Endometrial microvascular endothelial cells (primary cell): Measurements from ENCODE around the gene SEMA4C. TPM values are rescaled to one million over a fixed set of nuclear protein-coding genes. Genes with fewer than 3 reads are reported as not detected.

Source experiments
- in situ Hi-C: cut with HindIII; loops from 2 replicates; pipeline ENCODE4 v1.10.0; 2017; ENCODE audit warnings: low sequenced_read_pairs, low pct_unique_long_range_greater_than_20kb; ENCODE audit errors: inconsistent ontology term
- total RNA-seq: library from RNA; depleted of rRNA; stranded (reverse); fragments of >200 nt; gene quantifications from one replicate; pipeline ENCODE4 v1.2.3, GENCODE V29; 2015; ENCODE audit errors: inconsistent ontology term

The SEMA4C gene
- 0.28 TPM for total RNA-seq

DNA sequence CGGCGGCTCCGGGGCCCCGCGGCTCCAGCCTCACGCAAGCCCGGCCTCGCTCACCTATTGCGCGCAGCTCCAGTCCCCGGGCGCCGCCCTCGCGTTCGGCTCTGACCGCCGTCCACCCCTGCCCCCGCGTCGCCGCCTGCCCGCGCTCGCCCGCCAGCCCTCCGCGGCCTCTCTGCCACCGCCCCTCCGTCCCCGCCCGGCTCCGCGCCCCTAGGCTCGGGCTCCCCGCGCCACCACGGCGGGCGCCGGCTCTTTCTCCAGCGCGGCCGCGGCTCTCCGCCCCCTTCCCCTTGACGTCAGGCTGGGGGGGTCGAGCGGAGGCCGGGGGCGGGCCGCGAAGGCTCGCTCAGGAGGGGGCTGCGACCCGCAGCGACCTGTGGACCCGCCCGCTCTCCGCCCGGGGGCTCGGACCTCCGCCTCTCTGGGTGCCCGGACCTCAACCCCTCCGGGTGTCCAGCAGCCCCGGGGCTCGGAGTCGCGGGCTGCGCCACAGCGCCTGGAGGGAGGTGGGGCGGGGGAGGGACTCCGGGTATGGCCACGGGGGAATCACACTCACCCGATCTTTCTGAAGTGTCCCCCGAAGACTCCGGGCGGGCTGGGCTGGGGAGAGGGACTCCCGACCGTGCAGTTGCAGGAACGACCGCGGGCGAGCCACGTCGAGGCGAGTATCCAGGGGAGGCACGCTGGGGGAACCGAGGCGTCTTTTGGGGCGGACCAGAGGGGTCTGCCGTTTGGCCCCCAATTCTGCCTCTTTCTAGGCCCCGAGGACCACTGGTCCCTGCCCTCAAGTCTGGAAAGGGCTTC lies at the start of gene SEMA4C:
Gene SEMA4C (minus strand): TSS at position 259 of the 804 bp plus-strand sequence. CDS start 2,194 bp downstream, outside the sequence.
- in situ Hi-C loops, result no loop called here

GRCh38 chr2:96918754-96919550 lies 49.1 kb upstream of the SEMA4C start:
- in situ Hi-C loops, result no loop called here

- in situ Hi-C loops, result no loop called here
These were observed 48.3 kb upstream of the SEMA4C start for GRCh38 chr2:96918092-96918753.

- in situ Hi-C loops, result no loop called here
These were observed 47.0 kb upstream of the SEMA4C start for GRCh38 chr2:96916646-96917543.

GRCh38 chr2:96916156-96916630 lies 46.3 kb upstream of the SEMA4C start:
- in situ Hi-C loops, result no loop called here

GRCh38 chr2:96914332-96914731 lies 44.5 kb upstream of the SEMA4C start:
- in situ Hi-C loops, result no loop called here

GRCh38 chr2:96913398-96914202 lies 43.7 kb upstream of the SEMA4C start:
- in situ Hi-C loops, result no loop called here

GRCh38 chr2:96913117-96913397 lies 43.2 kb upstream of the SEMA4C start:
- in situ Hi-C loops, result no loop called here

DNA sequence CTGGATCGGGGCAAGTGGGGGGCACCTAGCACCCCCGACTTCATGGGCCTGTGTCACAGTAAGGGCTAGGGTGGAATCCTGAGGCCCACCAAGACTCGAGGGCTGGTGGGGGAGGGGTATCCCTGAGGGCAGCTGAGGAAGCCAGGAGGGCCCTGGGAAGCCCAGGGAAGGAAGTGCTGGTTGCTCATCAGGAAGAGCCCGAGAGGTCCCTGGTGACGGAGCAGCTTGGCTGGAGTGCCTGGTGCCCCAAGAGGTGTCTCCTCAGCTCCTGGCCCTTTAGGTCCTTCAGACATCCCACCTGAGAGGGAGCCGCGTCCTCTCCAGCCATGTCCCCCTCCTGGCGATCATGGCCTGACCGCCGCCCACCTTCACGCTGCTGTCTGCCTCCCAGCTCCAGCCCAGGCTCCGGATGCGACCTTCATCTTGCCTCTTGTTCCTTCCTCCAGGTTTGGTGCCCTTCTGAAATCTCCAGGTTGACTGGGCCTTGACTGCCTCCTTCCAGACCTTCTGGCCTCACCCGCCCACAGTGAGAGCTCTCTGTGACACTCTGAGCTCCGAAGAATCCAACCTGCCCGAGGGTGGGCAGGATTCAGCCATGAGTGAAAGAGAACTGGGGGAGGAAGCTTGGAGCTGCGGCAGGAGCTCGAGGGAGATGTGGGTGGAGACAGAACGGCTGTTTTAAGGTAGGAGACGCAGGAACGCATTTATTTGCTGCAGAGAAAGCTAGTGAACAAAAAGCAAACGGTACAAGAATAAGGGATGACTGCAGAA lies 42.7 kb upstream of the SEMA4C start:
- in situ Hi-C loops, result no loop called here

GRCh38 chr2:96909611-96910021 lies 39.7 kb upstream of the SEMA4C start:
- in situ Hi-C loops, result no loop called here

- in situ Hi-C loops, result no loop called here
These were observed 37.5 kb upstream of the SEMA4C start for GRCh38 chr2:96907115-96908041.

DNA sequence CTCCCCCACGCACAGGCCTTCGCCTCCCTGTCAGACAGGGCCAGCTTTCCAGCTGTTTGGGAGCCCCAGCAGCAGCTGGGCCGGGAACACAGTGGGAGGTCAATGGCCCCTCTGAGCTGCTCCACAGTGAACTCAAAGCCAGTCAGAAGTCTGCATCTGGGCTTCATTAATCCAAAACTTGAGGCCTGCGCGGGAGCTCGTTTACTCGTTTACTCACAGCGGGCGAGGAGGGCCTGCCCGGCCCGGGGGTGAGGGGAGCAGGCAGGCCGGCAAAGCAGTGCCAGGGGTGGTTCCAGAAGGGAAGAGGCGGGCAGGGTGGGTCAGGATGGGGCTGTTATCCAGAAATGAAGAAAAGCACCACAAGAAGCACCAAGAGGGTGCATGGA lies 36.8 kb upstream of the SEMA4C start:
- in situ Hi-C loops, result no loop called here

DNA sequence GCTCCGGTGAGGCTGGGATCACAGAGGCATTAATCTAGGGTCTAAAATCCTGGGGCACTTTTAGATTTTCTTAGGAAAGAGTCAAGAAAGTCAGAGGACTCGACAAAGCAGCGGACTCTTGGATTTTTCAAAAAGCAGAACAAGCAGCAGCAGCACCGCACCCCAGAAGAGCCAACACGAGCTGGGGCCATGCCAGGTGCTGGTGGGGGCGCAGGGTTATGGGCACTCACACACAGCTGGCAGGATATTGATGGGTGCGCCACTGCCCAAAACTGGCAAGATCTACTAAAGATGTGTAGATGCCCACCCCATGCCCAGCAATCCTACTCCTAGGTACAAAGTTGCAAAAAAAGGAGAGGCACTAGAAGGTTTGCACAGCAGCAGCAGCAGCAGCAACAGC lies 33.9 kb upstream of the SEMA4C start:
- in situ Hi-C loops, result no loop called here

GRCh38 chr2:96903318-96903717 lies 33.4 kb upstream of the SEMA4C start:
- in situ Hi-C loops, result no loop called here

DNA sequence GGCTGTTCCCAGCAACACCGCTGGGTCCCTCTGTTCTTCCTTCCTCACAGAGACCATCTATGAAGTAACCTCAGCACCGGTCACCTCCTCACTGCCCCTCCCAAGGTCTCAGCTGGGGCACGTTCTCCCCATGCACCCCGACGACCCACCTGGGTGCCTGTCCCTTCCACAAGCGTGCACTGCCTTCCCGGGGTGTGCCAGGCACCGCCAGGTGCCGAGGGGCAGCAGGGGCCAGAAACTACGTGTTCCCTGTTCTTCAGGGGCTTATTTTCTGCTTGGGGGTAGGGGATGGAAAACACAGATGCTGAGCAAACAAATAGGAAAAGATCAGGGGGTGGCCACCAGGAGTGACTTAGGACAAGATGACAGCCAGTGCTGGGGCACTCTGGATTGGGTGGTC lies 30.4 kb upstream of the SEMA4C start:
- in situ Hi-C loops, result no loop called here

DNA sequence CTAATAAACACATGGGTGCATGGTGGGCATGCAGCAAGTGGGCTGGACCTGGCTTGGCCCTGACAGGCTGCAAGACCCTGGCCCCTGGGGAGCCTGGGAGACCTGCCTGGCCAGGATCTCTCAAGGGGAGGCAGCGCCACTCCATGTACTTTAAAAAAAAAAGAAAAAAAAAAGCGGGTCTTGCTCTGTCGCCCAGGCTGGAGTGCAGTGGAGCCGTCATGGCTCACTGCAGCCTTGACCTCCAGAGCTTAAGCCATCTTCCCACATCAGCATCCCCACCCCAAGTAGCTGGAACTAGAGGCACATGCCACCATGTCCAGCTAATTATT lies 29.5 kb upstream of the SEMA4C start:
- in situ Hi-C loops, result no loop called here
